Keratinocyte (primary cell): ENCODE results near the gene CDKN3.

Experiments used
- EZH2 ChIP-seq: IDR thresholded peaks from one replicate; pipeline ENCODE4 v1.6.1; 2012; ENCODE audit warnings: inconsistent platforms, mild to moderate bottlenecking, low read length, moderate library complexity
- TF ChIP-seq, protein P1 (sequence below), 3 experiments: IDR thresholded peaks in 1 of 3; conservative IDR thresholded peaks in 1 of 3; optimal IDR thresholded peaks in 1 of 3; 2 replicates in 2 of 3; 3 replicates in 1 of 3; pipeline versions ENCODE3 to v1.5.1; 2011; ENCODE audit warnings: low read length in 3 of 3, mild to moderate bottlenecking in 3 of 3, moderate library complexity in 2 of 3, control low read depth in 1 of 3, inconsistent platforms in 1 of 3; ENCODE audit not compliant: insufficient read depth in 2 of 3; ENCODE audit errors: extremely low read depth in 1 of 3

DNA sequence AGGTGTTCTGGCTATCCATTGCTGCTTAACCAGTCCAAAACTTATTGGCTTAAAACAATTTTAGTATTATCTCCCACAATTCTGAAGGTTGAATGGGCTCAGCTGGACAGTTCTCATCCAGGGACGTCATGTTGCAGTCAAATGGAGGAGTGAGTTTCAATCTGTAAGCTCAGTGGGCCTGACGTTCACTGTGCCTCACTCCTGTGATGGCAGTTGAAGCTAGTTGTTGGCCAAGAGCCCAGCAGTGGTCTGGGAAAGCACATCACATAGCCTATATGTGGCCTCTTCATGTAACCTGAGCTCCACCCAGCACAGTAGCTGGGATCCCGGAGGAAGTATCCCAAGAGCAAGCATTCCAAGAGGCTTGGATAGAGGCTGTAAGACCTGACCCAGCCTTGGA, 40.6 kb upstream of the CDKN3 start:
- TF ChIP-seq, protein P1, sequence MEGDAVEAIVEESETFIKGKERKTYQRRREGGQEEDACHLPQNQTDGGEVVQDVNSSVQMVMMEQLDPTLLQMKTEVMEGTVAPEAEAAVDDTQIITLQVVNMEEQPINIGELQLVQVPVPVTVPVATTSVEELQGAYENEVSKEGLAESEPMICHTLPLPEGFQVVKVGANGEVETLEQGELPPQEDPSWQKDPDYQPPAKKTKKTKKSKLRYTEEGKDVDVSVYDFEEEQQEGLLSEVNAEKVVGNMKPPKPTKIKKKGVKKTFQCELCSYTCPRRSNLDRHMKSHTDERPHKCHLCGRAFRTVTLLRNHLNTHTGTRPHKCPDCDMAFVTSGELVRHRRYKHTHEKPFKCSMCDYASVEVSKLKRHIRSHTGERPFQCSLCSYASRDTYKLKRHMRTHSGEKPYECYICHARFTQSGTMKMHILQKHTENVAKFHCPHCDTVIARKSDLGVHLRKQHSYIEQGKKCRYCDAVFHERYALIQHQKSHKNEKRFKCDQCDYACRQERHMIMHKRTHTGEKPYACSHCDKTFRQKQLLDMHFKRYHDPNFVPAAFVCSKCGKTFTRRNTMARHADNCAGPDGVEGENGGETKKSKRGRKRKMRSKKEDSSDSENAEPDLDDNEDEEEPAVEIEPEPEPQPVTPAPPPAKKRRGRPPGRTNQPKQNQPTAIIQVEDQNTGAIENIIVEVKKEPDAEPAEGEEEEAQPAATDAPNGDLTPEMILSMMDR (optimal IDR thresholded peaks at IDR 0.05 in 1 of 3, IDR thresholded peaks at IDR 0.05 in 1 of 3, conservative IDR thresholded peaks at IDR 0.05 in 1 of 3; ENCODE audit: extremely low read depth in 1 of 3, insufficient read depth in 2 of 3, low read length in 3 of 3) = no peak
- TF ChIP-seq EZH2 = no peak
